Measurements from ENCODE around the gene EPHA2.

DNA sequence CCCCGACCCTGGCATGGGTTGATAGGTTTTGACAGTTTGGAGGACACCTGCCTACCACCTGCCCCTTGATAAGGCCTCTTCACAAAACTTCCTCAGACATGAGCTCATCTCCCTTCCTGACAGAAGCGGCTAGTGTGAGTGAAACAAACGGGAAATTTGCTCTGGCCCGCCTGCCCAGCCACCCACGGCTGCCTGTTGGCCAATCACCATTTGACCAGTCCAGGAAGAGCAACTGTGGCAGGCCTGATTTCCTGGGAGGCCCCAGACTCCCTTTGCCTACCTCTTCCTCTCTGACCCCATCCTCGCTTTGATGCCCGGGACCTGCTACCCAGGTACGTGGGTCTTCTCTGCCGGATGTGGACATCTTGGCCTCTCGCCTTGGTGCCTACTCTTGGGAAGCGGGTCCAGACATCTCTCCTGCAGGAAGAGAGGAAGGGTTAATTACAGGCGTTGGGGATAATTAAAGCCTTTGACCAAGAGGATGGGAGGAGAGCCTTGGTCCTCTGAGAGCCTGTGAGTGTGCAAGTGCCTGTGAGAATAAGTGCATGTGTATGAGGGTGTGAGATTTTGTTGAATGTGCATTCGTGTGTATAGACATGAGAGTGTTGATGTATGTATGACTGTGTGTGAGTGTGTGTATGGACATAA lies 1.1 kb upstream of the EPHA2 start:
- TF ChIP-seq, protein P1, sequence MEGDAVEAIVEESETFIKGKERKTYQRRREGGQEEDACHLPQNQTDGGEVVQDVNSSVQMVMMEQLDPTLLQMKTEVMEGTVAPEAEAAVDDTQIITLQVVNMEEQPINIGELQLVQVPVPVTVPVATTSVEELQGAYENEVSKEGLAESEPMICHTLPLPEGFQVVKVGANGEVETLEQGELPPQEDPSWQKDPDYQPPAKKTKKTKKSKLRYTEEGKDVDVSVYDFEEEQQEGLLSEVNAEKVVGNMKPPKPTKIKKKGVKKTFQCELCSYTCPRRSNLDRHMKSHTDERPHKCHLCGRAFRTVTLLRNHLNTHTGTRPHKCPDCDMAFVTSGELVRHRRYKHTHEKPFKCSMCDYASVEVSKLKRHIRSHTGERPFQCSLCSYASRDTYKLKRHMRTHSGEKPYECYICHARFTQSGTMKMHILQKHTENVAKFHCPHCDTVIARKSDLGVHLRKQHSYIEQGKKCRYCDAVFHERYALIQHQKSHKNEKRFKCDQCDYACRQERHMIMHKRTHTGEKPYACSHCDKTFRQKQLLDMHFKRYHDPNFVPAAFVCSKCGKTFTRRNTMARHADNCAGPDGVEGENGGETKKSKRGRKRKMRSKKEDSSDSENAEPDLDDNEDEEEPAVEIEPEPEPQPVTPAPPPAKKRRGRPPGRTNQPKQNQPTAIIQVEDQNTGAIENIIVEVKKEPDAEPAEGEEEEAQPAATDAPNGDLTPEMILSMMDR (IDR thresholded peaks at IDR 0.05) = no peak
- no peak for TF ChIP-seq ZFX (IDR thresholded peaks at IDR 0.05; ENCODE audit: borderline replicate concordance)
